SU-DHL-6 (cell line): ENCODE data around the gene APCDD1.

Experiments used
- EZH2phosphoT487 ChIP-seq: fragments of 200-600 bp; sonication (generic), shearing (Covaris generic); conservative IDR thresholded peaks from 2 replicates; pipeline ENCODE4 v1.6.1; 2018; ENCODE audit warnings: mild to moderate bottlenecking, antibody characterized with exemption, low read length, moderate library complexity, mixed read lengths
- TF ChIP-seq, protein P1 (sequence below): fragments of 200-600 bp; sonication (generic); IDR thresholded peaks from one replicate; pipeline ENCODE4 v1.5.1; 2017; ENCODE audit warnings: antibody characterized with exemption, mild to moderate bottlenecking, low read length, moderate library complexity; ENCODE audit not compliant: insufficient read depth, poor library complexity, severe bottlenecking

DNA sequence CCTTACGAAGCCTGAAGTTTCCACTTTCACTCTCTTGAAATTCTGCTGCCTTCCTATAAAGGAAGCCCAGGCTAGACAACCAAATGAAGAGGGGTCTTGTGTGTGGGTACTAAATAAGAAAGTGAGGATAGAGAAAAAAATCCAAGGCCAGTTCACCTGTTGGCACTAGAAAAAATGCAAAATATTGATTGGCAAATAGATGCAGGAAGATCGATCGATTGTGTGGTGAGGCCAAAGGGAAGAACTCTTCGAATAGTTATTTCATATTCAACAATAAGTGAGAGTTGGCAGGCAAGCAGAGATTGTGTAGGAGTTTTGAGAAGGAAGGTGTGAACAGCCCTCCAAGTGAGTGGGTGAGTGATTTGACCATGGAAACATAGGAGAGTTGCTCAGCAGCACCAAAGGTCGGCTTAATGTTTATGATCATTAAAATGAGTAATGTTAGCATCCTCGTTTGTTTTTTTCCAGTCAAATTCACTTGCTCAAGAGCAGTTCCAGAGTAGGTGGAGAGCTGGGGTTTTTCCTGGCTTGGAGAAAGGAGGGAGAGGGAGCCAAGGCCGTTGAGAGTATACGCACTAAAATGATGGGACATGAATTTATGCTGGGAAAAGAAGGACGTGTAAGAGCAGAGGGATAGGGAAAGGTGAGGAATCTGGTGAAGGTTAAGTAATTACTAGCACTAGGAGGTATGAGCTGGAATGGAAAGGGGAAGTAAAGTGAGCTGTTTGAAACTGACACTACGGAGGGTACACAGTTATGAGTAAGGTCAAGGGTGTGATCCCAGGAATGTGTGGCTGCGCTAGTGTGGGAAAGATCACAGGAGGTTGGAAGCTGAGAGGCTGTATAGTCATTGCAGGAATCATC, 70.3 kb downstream of the APCDD1 start:
- TF ChIP-seq, protein P1, sequence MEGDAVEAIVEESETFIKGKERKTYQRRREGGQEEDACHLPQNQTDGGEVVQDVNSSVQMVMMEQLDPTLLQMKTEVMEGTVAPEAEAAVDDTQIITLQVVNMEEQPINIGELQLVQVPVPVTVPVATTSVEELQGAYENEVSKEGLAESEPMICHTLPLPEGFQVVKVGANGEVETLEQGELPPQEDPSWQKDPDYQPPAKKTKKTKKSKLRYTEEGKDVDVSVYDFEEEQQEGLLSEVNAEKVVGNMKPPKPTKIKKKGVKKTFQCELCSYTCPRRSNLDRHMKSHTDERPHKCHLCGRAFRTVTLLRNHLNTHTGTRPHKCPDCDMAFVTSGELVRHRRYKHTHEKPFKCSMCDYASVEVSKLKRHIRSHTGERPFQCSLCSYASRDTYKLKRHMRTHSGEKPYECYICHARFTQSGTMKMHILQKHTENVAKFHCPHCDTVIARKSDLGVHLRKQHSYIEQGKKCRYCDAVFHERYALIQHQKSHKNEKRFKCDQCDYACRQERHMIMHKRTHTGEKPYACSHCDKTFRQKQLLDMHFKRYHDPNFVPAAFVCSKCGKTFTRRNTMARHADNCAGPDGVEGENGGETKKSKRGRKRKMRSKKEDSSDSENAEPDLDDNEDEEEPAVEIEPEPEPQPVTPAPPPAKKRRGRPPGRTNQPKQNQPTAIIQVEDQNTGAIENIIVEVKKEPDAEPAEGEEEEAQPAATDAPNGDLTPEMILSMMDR = no peak
- no peak for TF ChIP-seq EZH2phosphoT487
